ENCODE measurements around the gene CLDN9. TPM values are rescaled to one million over a fixed set of nuclear protein-coding genes. Genes with fewer than 3 reads are reported as not detected.

The CLDN9 gene
- total and polyA plus RNA-seq, 9 of the 15 experiments (the other 6 are each of a cell fraction or from before 2014, with no cell fraction given), result 0.12 to 0.44 (median 0.22) TPM; not detected in 4

DNA sequence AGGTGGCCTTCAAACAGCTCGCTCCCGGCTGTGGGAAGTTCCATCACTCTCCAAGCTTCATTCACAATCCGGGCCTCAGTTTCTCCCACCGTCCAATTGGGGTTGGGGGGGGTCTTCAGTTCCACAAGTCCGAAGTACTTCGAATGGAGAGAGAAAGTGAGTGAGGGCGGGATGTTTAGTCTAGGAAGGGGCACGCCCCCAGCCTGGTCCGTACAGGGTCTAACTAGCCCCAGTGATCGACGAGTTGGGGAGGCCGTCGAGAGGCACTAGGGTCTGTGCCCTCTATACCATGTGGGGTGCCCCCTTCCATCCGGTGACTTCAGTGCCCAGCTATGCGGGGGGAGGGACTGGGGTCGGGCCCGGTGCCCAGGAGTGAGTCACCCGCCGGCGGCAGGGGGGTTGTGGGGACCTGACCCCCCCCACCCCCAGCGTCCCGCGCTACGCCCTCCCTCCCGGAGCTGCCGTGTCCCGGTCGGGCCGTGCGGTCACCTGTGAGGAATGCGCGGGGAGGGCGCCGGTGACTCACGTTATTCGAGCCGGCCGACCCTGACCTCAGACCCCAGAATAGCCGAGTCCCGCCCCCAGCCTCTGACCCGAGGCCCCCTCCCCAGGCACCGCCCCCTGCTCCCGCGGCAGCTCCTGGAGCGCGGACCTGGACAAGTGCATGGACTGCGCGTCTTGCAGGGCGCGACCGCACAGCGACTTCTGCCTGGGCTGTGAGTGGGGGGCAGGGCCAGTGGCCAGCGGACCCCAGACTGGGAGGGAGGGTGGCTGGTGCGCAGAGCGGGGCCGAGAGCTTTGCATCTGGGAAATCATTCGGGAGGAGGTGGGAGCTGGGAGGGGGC, 8.1 kb downstream of the CLDN9 start (continued):
- TF ChIP-seq, protein P1, sequence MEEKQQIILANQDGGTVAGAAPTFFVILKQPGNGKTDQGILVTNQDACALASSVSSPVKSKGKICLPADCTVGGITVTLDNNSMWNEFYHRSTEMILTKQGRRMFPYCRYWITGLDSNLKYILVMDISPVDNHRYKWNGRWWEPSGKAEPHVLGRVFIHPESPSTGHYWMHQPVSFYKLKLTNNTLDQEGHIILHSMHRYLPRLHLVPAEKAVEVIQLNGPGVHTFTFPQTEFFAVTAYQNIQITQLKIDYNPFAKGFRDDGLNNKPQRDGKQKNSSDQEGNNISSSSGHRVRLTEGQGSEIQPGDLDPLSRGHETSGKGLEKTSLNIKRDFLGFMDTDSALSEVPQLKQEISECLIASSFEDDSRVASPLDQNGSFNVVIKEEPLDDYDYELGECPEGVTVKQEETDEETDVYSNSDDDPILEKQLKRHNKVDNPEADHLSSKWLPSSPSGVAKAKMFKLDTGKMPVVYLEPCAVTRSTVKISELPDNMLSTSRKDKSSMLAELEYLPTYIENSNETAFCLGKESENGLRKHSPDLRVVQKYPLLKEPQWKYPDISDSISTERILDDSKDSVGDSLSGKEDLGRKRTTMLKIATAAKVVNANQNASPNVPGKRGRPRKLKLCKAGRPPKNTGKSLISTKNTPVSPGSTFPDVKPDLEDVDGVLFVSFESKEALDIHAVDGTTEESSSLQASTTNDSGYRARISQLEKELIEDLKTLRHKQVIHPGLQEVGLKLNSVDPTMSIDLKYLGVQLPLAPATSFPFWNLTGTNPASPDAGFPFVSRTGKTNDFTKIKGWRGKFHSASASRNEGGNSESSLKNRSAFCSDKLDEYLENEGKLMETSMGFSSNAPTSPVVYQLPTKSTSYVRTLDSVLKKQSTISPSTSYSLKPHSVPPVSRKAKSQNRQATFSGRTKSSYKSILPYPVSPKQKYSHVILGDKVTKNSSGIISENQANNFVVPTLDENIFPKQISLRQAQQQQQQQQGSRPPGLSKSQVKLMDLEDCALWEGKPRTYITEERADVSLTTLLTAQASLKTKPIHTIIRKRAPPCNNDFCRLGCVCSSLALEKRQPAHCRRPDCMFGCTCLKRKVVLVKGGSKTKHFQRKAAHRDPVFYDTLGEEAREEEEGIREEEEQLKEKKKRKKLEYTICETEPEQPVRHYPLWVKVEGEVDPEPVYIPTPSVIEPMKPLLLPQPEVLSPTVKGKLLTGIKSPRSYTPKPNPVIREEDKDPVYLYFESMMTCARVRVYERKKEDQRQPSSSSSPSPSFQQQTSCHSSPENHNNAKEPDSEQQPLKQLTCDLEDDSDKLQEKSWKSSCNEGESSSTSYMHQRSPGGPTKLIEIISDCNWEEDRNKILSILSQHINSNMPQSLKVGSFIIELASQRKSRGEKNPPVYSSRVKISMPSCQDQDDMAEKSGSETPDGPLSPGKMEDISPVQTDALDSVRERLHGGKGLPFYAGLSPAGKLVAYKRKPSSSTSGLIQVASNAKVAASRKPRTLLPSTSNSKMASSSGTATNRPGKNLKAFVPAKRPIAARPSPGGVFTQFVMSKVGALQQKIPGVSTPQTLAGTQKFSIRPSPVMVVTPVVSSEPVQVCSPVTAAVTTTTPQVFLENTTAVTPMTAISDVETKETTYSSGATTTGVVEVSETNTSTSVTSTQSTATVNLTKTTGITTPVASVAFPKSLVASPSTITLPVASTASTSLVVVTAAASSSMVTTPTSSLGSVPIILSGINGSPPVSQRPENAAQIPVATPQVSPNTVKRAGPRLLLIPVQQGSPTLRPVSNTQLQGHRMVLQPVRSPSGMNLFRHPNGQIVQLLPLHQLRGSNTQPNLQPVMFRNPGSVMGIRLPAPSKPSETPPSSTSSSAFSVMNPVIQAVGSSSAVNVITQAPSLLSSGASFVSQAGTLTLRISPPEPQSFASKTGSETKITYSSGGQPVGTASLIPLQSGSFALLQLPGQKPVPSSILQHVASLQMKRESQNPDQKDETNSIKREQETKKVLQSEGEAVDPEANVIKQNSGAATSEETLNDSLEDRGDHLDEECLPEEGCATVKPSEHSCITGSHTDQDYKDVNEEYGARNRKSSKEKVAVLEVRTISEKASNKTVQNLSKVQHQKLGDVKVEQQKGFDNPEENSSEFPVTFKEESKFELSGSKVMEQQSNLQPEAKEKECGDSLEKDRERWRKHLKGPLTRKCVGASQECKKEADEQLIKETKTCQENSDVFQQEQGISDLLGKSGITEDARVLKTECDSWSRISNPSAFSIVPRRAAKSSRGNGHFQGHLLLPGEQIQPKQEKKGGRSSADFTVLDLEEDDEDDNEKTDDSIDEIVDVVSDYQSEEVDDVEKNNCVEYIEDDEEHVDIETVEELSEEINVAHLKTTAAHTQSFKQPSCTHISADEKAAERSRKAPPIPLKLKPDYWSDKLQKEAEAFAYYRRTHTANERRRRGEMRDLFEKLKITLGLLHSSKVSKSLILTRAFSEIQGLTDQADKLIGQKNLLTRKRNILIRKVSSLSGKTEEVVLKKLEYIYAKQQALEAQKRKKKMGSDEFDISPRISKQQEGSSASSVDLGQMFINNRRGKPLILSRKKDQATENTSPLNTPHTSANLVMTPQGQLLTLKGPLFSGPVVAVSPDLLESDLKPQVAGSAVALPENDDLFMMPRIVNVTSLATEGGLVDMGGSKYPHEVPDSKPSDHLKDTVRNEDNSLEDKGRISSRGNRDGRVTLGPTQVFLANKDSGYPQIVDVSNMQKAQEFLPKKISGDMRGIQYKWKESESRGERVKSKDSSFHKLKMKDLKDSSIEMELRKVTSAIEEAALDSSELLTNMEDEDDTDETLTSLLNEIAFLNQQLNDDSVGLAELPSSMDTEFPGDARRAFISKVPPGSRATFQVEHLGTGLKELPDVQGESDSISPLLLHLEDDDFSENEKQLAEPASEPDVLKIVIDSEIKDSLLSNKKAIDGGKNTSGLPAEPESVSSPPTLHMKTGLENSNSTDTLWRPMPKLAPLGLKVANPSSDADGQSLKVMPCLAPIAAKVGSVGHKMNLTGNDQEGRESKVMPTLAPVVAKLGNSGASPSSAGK (IDR thresholded peaks at IDR 0.05), result no peak; the same call in none of the 2 replicates
- TF ChIP-seq ETV1 (tag; conservative IDR thresholded peaks at IDR 0.05; ENCODE audit: low read depth) (no peak), PPARD (CRISPR knock-in tag; IDR thresholded peaks at IDR 0.05) (no peak), E2F3 (CRISPR knock-in tag; IDR thresholded peaks at IDR 0.05) (no peak)
- TF ChIP-seq, protein P2, sequence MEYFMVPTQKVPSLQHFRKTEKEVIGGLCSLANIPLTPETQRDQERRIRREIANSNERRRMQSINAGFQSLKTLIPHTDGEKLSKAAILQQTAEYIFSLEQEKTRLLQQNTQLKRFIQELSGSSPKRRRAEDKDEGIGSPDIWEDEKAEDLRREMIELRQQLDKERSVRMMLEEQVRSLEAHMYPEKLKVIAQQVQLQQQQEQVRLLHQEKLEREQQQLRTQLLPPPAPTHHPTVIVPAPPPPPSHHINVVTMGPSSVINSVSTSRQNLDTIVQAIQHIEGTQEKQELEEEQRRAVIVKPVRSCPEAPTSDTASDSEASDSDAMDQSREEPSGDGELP (CRISPR knock-in tag; IDR thresholded peaks at IDR 0.05; ENCODE audit: borderline replicate concordance), result no peak; the same call in 1 of the 2 replicates
